Skeletal muscle cell (primary cell): ENCODE data around the gene DNAH1.

Source experiments
- DNase-seq: peaks from one replicate; pipeline ENCODE4 v3.0.0-alpha.2; 2010; ENCODE audit warnings: low read depth
- H3K4me3 ChIP-seq: 2 replicates; pipeline ENCODE4 v1.5.1; 2011; ENCODE audit warnings: low read depth, mild to moderate bottlenecking, control low read depth, low read length, moderate library complexity

The DNAH1 gene

GRCh38 chr3:52306978-52307377, 9.1 kb upstream of the DNAH1 start:
- DNase-seq, result no peak
- H3K4me3 ChIP-seq, result no peak overlapping the region

DNA sequence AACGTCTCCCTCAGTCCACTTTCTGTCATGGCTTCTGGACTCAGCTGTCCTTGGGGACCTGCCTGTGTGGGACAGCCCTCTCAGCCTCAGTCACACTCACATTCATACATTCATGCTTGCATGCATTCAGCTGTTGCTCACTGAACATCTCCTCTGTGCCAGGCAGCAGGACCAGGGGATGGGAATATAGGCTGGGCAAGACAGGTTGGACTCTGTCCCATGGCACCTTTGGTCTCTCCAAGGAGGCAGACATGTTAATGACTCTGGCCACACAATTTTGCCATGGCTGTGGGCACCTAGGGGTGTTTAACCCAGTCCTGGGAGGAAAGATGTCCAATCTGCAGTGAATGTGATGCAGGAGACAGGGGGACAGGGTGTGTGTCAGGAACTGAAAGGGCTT, 7.8 kb upstream of the DNAH1 start:
- no peak overlapping the region for H3K4me3 ChIP-seq
- no peak for DNase-seq

- H3K4me3 ChIP-seq, result no peak overlapping the region
These were observed 5.1 kb upstream of the DNAH1 start for GRCh38 chr3:52310861-52311575.

GRCh38 chr3:52311576-52312119, 4.5 kb upstream of the DNAH1 start:
- no peak overlapping the region for H3K4me3 ChIP-seq
- DNase-seq, result no peak

More at GRCh38 chr3:52310861-52311575, 5.1 kb upstream of the DNAH1 start:
- no peak for DNase-seq

DNA sequence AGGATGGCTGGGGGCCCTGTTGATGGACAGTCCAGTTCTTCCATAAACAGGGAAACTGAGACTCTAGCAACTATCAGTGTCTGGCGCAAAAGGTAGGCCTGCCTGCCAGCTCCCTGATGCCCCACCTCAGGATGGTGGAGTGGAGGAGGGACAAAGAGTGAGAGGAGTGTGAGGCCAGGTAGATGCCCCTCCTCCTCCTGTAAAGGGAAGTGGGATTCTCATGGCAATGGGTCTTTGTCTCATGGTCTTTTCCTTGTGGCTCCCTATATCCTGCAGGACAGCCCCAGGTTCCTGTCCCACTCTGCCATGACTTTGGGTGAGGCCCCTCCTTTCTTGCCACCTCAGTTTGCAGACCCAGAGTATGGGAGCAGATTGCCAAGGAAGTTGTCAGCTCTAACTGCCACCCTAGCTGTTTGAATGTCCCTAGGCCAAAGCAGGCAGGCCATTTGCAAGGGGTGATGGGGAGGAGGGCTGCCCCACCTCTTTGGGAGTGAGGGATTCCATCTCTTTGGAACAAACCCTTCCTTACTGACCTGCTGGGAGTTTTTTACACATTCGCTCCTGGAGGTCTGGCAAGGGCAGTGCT, 2.8 kb upstream of the DNAH1 start:
- DNase-seq, result no peak
- H3K4me3 ChIP-seq, result no peak overlapping the region

DNA sequence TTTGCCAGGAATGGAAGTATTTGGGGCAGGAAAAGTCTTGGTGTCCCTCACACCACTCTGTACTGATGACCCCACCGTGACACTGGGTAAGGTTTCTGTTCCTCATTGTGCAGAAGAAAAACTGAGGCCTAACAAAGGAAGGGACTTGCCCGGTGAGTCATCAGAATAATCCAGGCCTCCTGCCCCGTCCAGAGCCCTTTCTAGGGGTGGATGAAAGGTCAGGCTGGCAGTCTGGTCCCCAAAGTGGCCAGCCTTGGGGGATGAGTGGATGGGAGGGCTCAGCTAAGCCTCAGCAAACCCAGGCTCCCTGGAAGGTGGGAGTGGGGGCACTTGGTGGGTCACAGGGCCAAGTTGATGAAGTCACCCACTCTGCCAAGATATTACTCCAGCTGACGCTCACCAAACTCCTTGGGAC, 2.3 kb upstream of the DNAH1 start:
- no peak for DNase-seq
- no peak overlapping the region for H3K4me3 ChIP-seq

GRCh38 chr3:52314489-52314888, 1.6 kb upstream of the DNAH1 start:
- H3K4me3 ChIP-seq, result no peak overlapping the region
- no peak for DNase-seq

DNA sequence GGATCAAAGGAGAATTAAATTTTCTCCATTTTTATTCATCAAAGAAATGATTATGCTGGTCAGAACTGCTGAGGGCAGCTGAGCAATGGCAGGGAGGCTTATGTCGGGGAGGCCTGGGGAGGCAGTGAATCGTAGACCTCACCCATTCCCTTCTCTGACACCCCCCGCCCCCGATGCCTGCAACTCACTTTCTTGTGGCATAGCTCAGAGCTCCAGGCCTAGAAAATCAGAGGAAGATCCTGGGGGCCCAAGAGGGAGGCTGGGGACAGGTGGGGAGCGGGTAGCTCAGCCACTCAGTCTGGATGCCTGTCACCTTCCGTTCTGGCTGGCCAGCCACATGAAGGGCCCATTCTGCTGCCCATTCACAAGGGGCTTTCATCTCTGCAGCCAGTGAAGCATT, 1.1 kb upstream of the DNAH1 start:
- DNase-seq, result no peak
- H3K4me3 ChIP-seq, result no peak overlapping the region

DNA sequence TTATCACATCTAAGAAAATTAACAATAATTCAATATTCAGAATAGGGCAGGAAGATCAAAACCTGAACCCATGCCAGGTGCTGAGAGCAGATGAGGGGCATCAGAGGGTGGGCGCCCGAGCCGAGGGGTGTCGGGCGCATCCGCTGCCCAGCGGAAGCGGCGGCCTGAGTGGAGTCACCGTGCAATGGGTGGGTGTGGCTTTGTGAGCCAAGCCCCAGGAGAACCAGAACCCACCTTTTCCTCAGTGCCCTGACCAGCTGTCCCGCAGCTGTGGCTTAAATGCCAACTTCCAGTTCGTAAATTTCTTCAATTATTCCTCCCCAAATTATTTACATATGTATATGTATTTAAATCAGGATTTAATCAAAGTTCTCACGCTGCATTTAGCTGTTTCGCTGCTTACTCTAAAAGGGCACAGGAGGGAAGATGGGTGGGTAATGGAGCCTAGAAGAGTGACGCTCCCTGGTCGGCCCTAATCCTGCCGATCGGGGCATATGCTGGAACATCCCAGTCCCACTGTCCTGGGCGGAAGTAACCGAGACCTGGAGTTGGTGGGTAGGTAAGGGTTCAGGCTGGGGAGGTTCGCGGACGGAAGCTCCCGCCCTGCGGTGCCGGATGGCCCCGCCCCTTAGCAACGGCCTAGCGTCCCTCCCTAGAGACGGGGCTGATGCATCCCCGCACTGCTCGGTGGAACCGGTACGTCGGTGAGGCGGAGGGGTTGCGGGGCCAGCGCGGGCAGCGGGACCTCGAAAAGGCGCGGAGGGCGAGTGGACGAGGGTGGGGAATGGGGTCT, 1.3 kb downstream of the DNAH1 start:
- DNase-seq, result no peak
- H3K4me3 ChIP-seq, result peak overlapping the region; percentile 40

- no peak for DNase-seq
- H3K4me3 ChIP-seq, result no peak overlapping the region
These were observed 2.2 kb downstream of the DNAH1 start for GRCh38 chr3:52318186-52318816.

DNA sequence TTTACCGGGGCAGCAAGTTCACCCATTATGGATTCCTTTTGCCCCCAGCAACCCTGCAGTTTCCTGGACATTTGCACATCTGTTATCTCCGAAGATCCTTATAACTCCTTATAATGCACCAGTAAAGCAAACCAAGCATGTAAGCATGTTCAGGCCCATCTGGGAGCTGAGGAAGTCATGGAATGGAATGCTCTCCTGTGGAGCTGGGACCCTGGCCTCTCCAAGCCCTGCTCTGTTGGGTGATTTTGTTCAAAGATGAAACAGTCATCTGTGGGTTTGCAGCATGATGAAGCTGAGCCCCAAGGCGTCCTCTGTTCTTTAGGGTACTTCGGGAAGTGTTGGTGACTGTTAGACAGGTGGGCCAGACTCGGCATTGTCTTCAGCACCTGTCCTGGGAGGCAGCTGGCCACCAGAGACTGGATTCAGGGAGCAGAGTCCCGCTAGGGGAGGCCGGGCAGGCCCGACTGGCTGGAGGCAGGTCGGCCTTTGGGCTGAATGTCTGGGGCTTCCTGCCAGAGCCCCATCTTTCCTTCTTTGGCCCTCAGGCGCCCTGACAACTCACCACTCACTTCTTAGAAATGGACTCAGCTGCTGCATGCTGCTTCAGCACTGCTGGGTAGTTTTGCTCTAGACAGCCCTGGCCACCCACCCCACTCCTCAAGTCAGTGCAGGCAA, 3.9 kb downstream of the DNAH1 start:
- no peak for DNase-seq

GRCh38 chr3:52321481-52321880, 5.4 kb downstream of the DNAH1 start:
- no peak for DNase-seq
- no peak overlapping the region for H3K4me3 ChIP-seq

More for the DNA sequence above, 3.9 kb downstream of the DNAH1 start:
- no peak overlapping the region for H3K4me3 ChIP-seq

GRCh38 chr3:52322466-52322865, 6.3 kb downstream of the DNAH1 start:
- no peak overlapping the region for H3K4me3 ChIP-seq
- DNase-seq, result no peak

- H3K4me3 ChIP-seq, result no peak overlapping the region
- no peak for DNase-seq
These were observed 7.6 kb downstream of the DNAH1 start for GRCh38 chr3:52323526-52324295.

GRCh38 chr3:52324676-52325075, 8.6 kb downstream of the DNAH1 start:
- no peak for DNase-seq
- no peak overlapping the region for H3K4me3 ChIP-seq

DNA sequence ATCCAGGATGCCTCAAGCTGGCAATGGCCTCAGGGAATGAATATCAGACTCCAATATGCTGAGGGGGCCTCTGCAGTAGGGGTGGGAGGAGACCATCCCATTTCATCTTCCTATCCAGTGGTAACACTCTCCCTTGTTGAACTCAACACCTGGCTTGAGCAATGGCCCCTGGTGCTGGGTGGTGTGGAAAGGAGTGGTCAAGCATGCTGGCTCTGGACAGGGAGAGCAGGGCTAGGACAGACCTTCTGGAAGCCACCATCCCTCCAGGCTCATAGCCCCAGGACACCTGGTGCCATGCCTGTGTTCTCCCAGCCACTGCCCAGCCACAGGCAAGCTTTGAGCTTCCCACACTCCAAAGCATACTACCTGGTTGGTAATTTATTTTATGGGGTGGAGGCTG, 9.6 kb downstream of the DNAH1 start:
- no peak for DNase-seq
- H3K4me3 ChIP-seq, result no peak overlapping the region

DNA sequence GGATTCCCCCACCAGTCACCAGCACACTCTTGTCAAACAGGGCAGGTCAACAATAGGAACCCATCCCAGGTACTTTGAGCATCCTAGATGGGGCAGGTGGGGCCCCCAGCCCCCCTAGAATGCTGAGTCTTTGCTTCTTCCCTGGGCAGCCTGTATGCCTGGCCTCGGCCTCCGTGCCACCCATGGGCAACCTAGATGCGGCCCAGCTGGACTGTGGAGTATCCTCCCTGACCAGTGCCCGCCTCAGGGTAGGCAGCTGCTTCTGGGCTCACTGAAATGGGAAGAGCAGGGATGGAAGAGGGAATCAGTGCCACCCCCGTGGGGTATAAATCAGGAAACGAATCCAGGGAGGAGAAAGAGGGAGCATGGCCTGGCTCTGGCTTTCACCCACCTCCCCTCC, 10.9 kb downstream of the DNAH1 start:
- no peak for DNase-seq
- no peak overlapping the region for H3K4me3 ChIP-seq

- no peak for DNase-seq
These were observed 11.6 kb downstream of the DNAH1 start for GRCh38 chr3:52327486-52328290.

More at GRCh38 chr3:52327486-52328290, 11.6 kb downstream of the DNAH1 start:
- H3K4me3 ChIP-seq, result no peak overlapping the region
